A673 (cell line): ENCODE results near the gene DGUOK. TPM values are rescaled to one million over a fixed set of nuclear protein-coding genes. Genes with fewer than 3 reads are reported as not detected.

Experiments
- BruUV-seq: library from RNA; stranded (reverse); fragments of 400-500 nt; replicated peaks from 2 replicates; lab custom pipeline; 2021; lab: Mats Ljungman, UMichigan
- CTCF ChIA-PET: fragments of 300-600 bp; sonication (Branson Sonifier 250); formaldehyde crosslinking; loops from one replicate; lab custom pipeline; 2022; ENCODE audit warnings: antibody characterized with exemption; lab: Charles Lee
- POLR2A ChIA-PET: fragments of 300-600 bp; sonication (Branson Sonifier 250); formaldehyde crosslinking; loops from one replicate; lab custom pipeline; 2022; ENCODE audit warnings: antibody characterized with exemption; ENCODE audit not compliant: low non-redundant PET; lab: Charles Lee
- DNase-seq: peaks from one replicate; pipeline ENCODE4 v3.0.0-alpha.2; 2015; ENCODE audit warnings: low spot score
- H3K27ac ChIP-seq: fragments of 200-600 bp; sonication (generic); 2 replicates; pipeline ENCODE4 v1.5.1; 2016; ENCODE audit warnings: mixed run types, low read depth, mild to moderate bottlenecking, mixed read lengths, antibody characterized with exemption, low read length; ENCODE audit not compliant: poor library complexity, severe bottlenecking
- H3K27me3 ChIP-seq: fragments of 200-600 bp; sonication (generic); replicated peaks from 2 replicates; pipeline ENCODE4 v1.6.1; 2017; ENCODE audit warnings: mixed run types, low read depth, mild to moderate bottlenecking, mixed read lengths, antibody characterized with exemption, low read length; ENCODE audit not compliant: insufficient read depth, poor library complexity
- H3K36me3 ChIP-seq: fragments of 200-600 bp; sonication (generic); 2 replicates; pipeline ENCODE4 v1.6.1; 2016; ENCODE audit warnings: mixed run types, mild to moderate bottlenecking, mixed read lengths, antibody characterized with exemption, low read length; ENCODE audit not compliant: insufficient read depth, poor library complexity, severe bottlenecking
- H3K4me1 ChIP-seq: fragments of 200-600 bp; sonication (generic); 2 replicates; pipeline ENCODE4 v1.6.1; 2017; ENCODE audit warnings: mixed run types, mild to moderate bottlenecking, mixed read lengths, antibody characterized with exemption, low read length; ENCODE audit not compliant: insufficient read depth, poor library complexity, severe bottlenecking
- H3K4me3 ChIP-seq: fragments of 200-600 bp; sonication (generic); 2 replicates; pipeline ENCODE4 v1.5.1; 2016; ENCODE audit warnings: low read depth, mixed run types, mild to moderate bottlenecking, mixed read lengths, low read length; ENCODE audit not compliant: poor library complexity, severe bottlenecking
- H3K9me3 ChIP-seq: fragments of 200-600 bp; sonication (generic); 2 replicates; pipeline ENCODE4 v1.6.1; 2016; ENCODE audit warnings: mixed run types, low read depth, mild to moderate bottlenecking, mixed read lengths, antibody characterized with exemption, low read length; ENCODE audit not compliant: poor library complexity, severe bottlenecking
- CTCF ChIP-seq: fragments of 300-800, 200-600 bp; sonication (generic); conservative IDR thresholded peaks from 2 replicates; pipeline ENCODE4 v1.5.1; 2017; ENCODE audit warnings: low read depth, mild to moderate bottlenecking, antibody characterized with exemption, low read length, moderate library complexity, mixed read lengths
- EZH2 ChIP-seq: fragments of 200-600 bp; sonication (generic); IDR thresholded peaks from 2 replicates; pipeline ENCODE4 v1.6.1; 2017; ENCODE audit warnings: borderline replicate concordance, low read depth, mild to moderate bottlenecking, mixed read lengths, antibody characterized with exemption, low read length; ENCODE audit not compliant: poor library complexity, severe bottlenecking
- intact Hi-C: fragments of 100-400 bp; cut with micrococcal nuclease; formaldehyde crosslinking; loops from one replicate; pipeline ENCODE4 v1.10.0; 2022; ENCODE audit not compliant: unreplicated experiment
- total RNA-seq: library from RNA; stranded (reverse); gene quantifications from 2 replicates; pipeline ENCODE4 v1.2.3, GENCODE V29; 2021

Gene DGUOK
- total RNA-seq, 1 experiment from 2014 or later, result 106 TPM

- no peaks in the 10 kb centered on the region for H3K27me3 ChIP-seq
- no peak overlapping the region for H3K4me3 ChIP-seq
- BruUV-seq, result no TSS peak
- POLR2A ChIA-PET, result no interaction called here
- no peaks in the 10 kb centered on the region for H3K36me3 ChIP-seq
- intact Hi-C loops, result no loop called here
- CTCF ChIA-PET, result no interaction called here
- H3K4me1 ChIP-seq, result no peaks in the 10 kb centered on the region
- no peak overlapping the region for H3K27ac ChIP-seq
- no peak for TF ChIP-seq CTCF
- no peak for TF ChIP-seq EZH2
- no peaks in the 10 kb centered on the region for H3K9me3 ChIP-seq
- no peak for DNase-seq
These were observed 10.0 kb upstream of the DGUOK start for GRCh38 chr2:73916666-73917065.

GRCh38 chr2:73917296-73917695 is 9.4 kb upstream of the DGUOK start:
- DNase-seq, result no peak
- no peaks in the 10 kb centered on the region for H3K36me3 ChIP-seq
- TF ChIP-seq EZH2, result no peak
- TF ChIP-seq CTCF, result no peak
- no peak overlapping the region for H3K27ac ChIP-seq
- no peak overlapping the region for H3K4me3 ChIP-seq
- no TSS peak for BruUV-seq
- intact Hi-C loops, result no loop called here
- ChIA-PET POLR2A (no interaction called here), CTCF (no interaction called here)
- no peaks in the 10 kb centered on the region for H3K9me3 ChIP-seq
- H3K27me3 ChIP-seq, result no peaks in the 10 kb centered on the region
- H3K4me1 ChIP-seq, result no peaks in the 10 kb centered on the region

- no peak for DNase-seq
- H3K27me3 ChIP-seq, result no peaks in the 10 kb centered on the region
- no peaks in the 10 kb centered on the region for H3K36me3 ChIP-seq
- intact Hi-C loops, result no loop called here
- BruUV-seq, result no TSS peak
- H3K4me1 ChIP-seq, result no peaks in the 10 kb centered on the region
- H3K27ac ChIP-seq, result no peak overlapping the region
- TF ChIP-seq CTCF, result no peak
- TF ChIP-seq EZH2, result no peak
- no peak overlapping the region for H3K4me3 ChIP-seq
- CTCF ChIA-PET, result no interaction called here
- POLR2A ChIA-PET, result no interaction called here
- H3K9me3 ChIP-seq, result no peaks in the 10 kb centered on the region
These were observed 8.9 kb upstream of the DGUOK start for GRCh38 chr2:73917696-73918207.
